T-helper 1 cell (primary cell): ENCODE measurements around the gene PLEKHA8.
A peak's percentile ranks its signal among the peaks of the same experiment; 100 is the strongest.
"Not testable (repeated sequence)": the region's sequence is repeated elsewhere in the genome, so short reads cannot be mapped to it uniquely, and the experiment has no call there.

ENCODE experiments used
- DNase-seq, 5 donors: peaks; one replicate each; pipeline ENCODE4 v3.0.0-alpha.2; 2012 to 2020

The PLEKHA8 gene

DNA sequence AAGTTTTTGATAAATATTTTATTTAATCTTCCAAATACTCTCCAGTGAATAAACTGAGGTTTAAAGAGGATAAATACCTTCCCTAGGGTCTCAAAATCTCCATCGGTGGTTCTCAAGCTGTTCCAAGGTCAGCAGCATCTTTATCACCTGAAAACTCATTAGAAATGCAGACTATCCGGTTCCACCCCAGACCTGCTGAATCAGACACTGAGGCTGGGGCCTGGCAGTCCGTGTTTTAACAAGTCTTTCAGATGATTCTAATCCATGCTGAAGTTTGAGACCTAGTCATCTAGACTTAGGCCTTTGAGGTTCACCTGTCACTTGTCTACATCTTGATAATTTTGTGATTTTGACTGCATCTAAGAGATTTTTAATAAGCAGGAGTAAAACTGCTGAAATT is 37.5 kb downstream of the PLEKHA8 start:
- no peak for DNase-seq

- DNase-seq = no peak
Observed at GRCh38 chr7:30066687-30067086, 38.5 kb downstream of the PLEKHA8 start.

DNA sequence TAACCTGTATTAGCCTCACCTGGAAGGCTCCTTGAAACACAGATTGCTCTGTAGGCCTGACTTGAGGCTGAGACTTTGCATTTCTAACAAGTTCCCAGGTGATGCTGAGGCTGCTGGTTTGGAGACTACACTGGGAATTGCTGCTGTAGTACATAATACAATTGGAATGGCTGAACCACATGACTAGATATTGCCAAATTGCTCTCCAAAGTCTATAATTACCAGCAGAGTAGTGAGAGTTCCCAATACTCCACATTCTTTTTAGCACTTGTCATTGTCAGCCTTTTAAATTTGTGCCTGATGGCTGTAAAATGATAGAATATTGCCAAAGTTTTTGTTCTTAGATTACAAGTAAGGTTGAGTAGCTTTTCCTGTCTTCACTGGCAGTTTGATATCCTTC is 39.9 kb downstream of the PLEKHA8 start:
- DNase-seq = no peak

DNA sequence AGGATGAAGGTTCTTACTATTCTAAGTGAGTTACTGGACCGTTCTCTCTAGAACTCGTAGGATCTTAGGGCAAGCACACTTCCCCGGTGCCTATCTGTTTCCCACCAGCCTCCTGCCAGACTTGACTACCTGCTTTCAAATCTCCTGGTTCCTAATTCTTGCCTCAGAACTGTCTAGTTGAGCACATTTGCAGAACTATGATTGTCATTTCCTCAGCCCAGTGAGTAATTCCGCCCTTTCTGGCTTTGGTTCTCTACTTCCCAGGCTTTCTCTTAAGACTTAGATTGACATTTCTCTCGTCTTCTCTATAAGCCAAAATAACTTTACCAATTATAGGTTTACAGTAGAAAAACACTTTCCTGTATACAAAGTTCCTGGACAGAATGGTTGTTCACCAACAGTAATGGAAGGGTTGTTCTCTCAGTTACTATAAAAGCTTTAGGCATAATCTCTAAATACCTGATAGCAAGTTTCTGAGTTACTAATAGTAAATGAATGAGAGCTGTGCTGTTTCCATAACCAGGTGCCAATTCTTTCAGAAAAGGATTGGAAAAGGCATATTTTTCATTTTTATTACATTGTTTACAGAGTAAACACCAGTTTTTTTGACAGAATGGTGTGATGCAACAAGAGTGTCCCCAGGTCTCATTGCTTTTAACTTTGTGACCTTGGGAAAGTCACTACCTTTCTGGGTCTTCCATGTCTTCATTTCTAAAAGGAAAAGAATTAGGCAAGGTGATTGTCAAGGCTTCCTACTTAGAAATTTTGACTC is 41.1 kb downstream of the PLEKHA8 start:
- no peak for DNase-seq

DNA sequence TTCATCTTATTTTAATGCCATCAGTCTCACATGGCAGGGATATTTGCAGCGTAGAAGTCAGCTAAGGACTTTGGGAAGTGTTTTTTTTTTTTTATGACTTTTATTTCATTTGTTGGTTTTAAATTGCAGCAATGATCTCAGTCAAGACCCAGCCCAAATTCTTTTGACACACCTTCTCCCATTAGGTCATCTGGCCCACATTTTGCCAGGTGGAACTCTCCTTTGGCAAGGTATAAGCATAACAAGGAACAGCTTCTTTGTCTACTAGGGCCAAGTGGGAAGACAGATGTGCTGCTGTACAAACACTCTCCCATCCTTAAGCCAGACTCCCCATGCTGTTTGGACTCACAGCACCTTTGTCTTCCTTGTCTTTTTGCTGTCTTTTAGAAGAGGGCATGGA is 41.8 kb downstream of the PLEKHA8 start:
- DNase-seq = no peak

- DNase-seq = no peak
Observed at GRCh38 chr7:30072735-30073134, 44.5 kb downstream of the PLEKHA8 start.

- DNase-seq = peak in 1 of 5 donors; percentile 8
Observed at GRCh38 chr7:30074422-30075030, 46.3 kb downstream of the PLEKHA8 start.

DNA sequence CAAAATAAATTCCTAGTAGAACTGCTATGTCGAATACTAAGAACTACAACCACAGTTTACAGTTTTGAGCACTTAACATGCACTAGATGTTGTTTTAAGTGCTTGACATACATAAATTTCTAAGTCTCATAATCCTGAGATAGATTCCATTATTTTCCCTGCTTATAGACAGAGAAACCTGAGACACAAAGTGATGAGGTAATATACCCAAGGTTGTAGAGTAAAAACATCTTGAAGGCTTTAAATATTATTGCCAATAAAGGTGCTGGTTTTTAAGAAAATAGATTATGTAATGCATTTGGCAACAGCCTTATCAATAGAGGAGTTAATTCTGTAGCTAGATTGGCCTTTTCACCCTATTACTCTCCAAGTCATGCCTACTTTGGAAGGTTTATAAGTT is 48.2 kb downstream of the PLEKHA8 start:
- no peak for DNase-seq

GRCh38 chr7:30078280-30078679 is 50.1 kb downstream of the PLEKHA8 start:
- DNase-seq = no peak

DNA sequence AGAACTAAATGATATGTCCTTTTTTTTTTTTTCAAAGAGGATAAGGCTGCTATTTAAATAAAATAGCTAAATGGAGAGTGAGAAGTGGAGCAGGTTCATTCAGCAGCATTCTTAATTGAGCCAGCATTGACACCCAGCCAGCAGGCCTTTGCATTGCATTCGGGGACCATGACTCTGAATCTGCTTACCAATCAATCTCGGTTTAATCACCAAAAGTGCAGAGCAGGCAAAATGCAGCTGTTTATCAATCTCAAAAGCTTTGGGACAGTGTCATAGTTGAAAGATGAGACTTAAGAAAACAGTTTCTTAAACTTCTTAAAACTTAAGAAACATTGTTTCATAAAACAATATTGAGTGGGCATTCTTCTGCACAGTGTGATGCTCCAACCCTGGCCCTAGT is 51.7 kb downstream of the PLEKHA8 start:
- no peak for DNase-seq

GRCh38 chr7:30080818-30081217 is 52.6 kb downstream of the PLEKHA8 start:
- DNase-seq = no peak

DNA sequence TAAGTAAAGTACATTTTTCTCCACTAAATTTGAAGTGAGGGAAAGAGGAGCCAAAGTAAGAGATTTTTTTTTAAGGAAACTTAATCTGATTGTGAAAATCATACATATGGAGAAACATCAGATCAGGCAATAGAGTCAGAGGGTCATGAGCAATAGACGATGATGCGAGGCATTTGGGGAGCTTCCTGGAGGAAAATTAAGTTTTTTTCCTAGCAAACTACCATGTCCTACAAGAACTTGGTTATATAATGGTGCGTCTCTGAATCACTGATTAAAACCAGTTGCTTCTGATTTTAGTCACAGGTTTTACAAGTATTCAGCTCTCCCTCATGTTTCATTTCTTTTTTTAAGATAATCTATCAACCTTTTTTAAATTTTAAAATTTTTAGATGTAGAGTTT is 54.5 kb downstream of the PLEKHA8 start:
- DNase-seq = no peak

GRCh38 chr7:30083334-30083733 is 55.1 kb downstream of the PLEKHA8 start:
- DNase-seq = no peak

- DNase-seq = no peak
Observed at GRCh38 chr7:30084212-30084611, 56.0 kb downstream of the PLEKHA8 start.

GRCh38 chr7:30086529-30086928 is 58.3 kb downstream of the PLEKHA8 start:
- no peak for DNase-seq

GRCh38 chr7:30087371-30087770 is 59.2 kb downstream of the PLEKHA8 start:
- no peak for DNase-seq

DNA sequence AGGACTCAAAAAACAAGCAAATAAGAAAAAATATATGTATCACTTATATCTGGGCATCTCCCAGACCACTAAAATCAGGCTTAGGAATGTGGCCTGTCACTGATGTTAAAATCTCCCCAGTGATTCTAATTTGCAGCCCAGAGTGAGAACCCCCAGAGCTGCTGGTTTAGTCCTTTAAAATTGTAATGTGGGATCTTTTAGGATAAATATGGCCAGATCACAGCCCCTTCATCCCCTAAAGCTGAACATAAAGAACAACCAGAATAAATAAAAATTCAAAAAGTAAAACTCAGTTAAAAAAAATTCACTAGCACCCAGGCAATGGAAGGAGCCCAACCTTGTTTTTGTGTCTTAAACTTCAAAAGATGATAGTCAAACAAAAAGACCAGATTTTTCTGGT is 60.1 kb downstream of the PLEKHA8 start:
- DNase-seq = no peak

GRCh38 chr7:30090111-30090510 is 61.9 kb downstream of the PLEKHA8 start:
- DNase-seq = no peak

GRCh38 chr7:30091491-30091912 is 63.3 kb downstream of the PLEKHA8 start:
- DNase-seq = no peak

- DNase-seq = no peak
Observed at GRCh38 chr7:30091987-30092386, 63.8 kb downstream of the PLEKHA8 start.

GRCh38 chr7:30093420-30093952 is 65.3 kb downstream of the PLEKHA8 start:
- DNase-seq = no peak

- DNase-seq = not testable (repeated sequence)
Observed at GRCh38 chr7:30098599-30098998, 70.4 kb downstream of the PLEKHA8 start.

GRCh38 chr7:30102281-30102680 is 74.1 kb downstream of the PLEKHA8 start:
- DNase-seq = no peak

GRCh38 chr7:30104157-30104556 is 75.9 kb downstream of the PLEKHA8 start:
- DNase-seq = no peak
